KOPT-K1 (cell line): Measurements from ENCODE around the gene BECN2.

Experiments used
- H3K27ac ChIP-seq: fragments of 200-600 bp; sonication (generic); 2 replicates; pipeline ENCODE4 v1.5.1; 2016; ENCODE audit warnings: antibody characterized with exemption, mild to moderate bottlenecking, low read depth, low read length; ENCODE audit not compliant: poor library complexity, severe bottlenecking
- H3K36me3 ChIP-seq: fragments of 200-600 bp; sonication (generic); 2 replicates; pipeline ENCODE4 v1.5.1; 2017; ENCODE audit warnings: antibody characterized with exemption, mild to moderate bottlenecking, low read length, moderate library complexity; ENCODE audit not compliant: insufficient read depth
- H3K9me3 ChIP-seq: fragments of 200-600 bp; sonication (generic); 2 replicates; pipeline ENCODE4 v1.5.1; 2017; ENCODE audit warnings: antibody characterized with exemption, low read length, mild to moderate bottlenecking; ENCODE audit not compliant: insufficient read depth, poor library complexity, severe bottlenecking

Gene BECN2

GRCh38 chr1:241999026-241999425, 41.5 kb downstream of the BECN2 start, which contains the start of gene MAP1LC3C:
Gene MAP1LC3C, minus strand, starts transcription at chr1:241999098. Its CDS starts 90 bp downstream, at chr1:241999008.
- no peak within 1 kb of the TSS for H3K27ac ChIP-seq
- H3K36me3 ChIP-seq = no peaks in the 10 kb centered on the region
- H3K9me3 ChIP-seq = no peaks in the 10 kb centered on the region

DNA sequence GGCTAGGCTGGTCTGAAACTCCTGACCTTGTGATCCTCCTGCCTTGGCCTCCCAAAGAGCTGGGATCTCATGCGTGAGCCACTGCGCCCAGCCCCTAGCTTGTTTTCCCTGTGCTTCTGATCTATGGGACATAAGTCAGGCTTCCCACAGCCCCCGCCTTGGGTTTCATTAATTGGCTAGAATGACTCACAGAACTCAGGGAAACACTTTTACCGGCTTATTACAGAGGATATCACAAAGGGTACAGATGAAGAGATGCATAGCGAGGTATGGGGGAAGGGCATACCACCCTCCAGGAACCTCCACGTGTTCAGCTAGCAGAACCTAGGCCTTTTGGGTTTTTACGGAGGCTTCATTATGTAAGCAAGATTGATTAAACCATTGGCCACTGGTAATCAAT, 42.9 kb downstream of the BECN2 start:
- Histone ChIP-seq H3K9me3 (no peaks in the 10 kb centered on the region), H3K36me3 (no peaks in the 10 kb centered on the region), H3K27ac (no peak overlapping the region)

GRCh38 chr1:242002072-242002471, 44.5 kb downstream of the BECN2 start:
- no peak overlapping the region for H3K27ac ChIP-seq
- no peaks in the 10 kb centered on the region for H3K36me3 ChIP-seq
- H3K9me3 ChIP-seq = no peaks in the 10 kb centered on the region

DNA sequence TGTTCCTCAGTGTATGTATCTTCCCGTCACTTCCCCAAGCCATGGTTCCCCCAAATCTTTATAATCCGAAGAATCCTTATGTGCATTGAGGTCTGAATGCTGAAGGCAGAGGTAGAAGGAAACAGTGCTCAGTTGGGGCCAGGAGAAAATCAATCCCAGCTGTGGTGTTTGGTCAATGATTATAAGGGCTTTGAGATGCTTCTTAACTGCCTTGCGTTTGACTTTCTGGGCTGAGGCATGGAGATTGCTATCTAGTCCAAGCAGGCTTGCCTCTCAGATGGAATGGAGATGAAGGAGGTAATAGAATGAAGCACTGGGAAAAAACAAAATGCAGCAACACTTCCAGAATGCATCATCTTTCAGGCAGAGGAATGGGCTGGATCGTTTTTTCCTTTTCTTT, 44.9 kb downstream of the BECN2 start:
- H3K27ac ChIP-seq = no peak overlapping the region
- H3K9me3 ChIP-seq = no peaks in the 10 kb centered on the region
- H3K36me3 ChIP-seq = no peaks in the 10 kb centered on the region

GRCh38 chr1:242004751-242005495, 47.4 kb downstream of the BECN2 start:
- Histone ChIP-seq H3K36me3 (no peaks in the 10 kb centered on the region), H3K9me3 (no peaks in the 10 kb centered on the region), H3K27ac (no peak overlapping the region)

DNA sequence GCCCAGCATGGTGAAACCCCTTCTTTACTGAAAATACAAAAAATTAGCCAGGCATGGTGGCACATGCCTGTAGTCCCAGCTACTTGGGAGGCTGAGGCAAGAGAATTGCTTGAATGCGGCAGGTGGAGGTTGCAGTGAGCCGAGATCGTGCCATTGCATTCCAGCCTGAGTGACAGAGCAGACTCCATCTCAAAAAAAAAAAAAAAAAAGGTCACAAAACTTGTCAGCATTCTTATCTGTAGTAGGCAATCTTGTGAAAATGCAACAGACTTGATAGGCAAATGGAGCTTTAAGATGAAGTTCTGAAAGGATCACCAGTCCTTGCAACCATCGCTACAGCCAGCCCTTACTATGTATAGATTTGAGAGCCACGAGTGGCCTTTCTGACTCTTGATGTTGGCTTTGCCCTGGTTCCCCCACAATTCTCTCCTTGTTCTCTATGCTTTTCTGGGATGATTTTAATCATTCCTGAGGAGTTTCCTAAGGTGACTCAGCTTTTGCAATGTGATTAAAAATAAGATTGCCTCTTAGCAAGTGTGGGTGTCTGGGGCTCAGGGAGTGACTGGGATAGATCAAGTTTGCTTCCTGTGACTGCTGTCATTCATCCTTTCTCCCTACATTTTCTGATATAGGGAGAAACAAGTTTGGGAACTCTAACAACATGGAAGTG, 48.4 kb downstream of the BECN2 start:
- no peak overlapping the region for H3K27ac ChIP-seq

GRCh38 chr1:242006976-242007375, 49.4 kb downstream of the BECN2 start:
- no peaks in the 10 kb centered on the region for H3K36me3 ChIP-seq
- no peak overlapping the region for H3K27ac ChIP-seq
- H3K9me3 ChIP-seq = no peaks in the 10 kb centered on the region

More for the DNA sequence above, 48.4 kb downstream of the BECN2 start:
- no peaks in the 10 kb centered on the region for H3K36me3 ChIP-seq
- no peaks in the 10 kb centered on the region for H3K9me3 ChIP-seq
